Muscle of leg (tissue), 16 donors: ENCODE data around the gene MTFMT. TPM values are rescaled to one million over a fixed set of nuclear protein-coding genes. Genes with fewer than 3 reads are reported as not detected.
"Not testable (repeated sequence)": the region's sequence is repeated elsewhere in the genome, so short reads cannot be mapped to it uniquely, and the experiment has no call there.

ENCODE experiments used
- DNase-seq: peaks from one replicate; pipeline ENCODE4 v3.0.0; 2013
- H3K27ac ChIP-seq: one replicate; pipeline ENCODE4 v1.5.1; 2013; ENCODE audit warnings: mild to moderate bottlenecking, low read length, control low read depth
- H3K27me3 ChIP-seq: one replicate; pipeline ENCODE4 v1.6.1; 2013; ENCODE audit warnings: low read length; ENCODE audit not compliant: control insufficient read depth, insufficient read depth
- H3K36me3 ChIP-seq: one replicate; pipeline ENCODE4 v1.6.1; 2013; ENCODE audit warnings: low read length; ENCODE audit not compliant: control insufficient read depth, insufficient read depth
- H3K4me1 ChIP-seq: one replicate; pipeline ENCODE4 v1.6.1; 2013; ENCODE audit warnings: low read length; ENCODE audit not compliant: control insufficient read depth, insufficient read depth
- H3K4me3 ChIP-seq: one replicate; pipeline ENCODE4 v1.5.1; 2013; ENCODE audit warnings: low read length, control low read depth
- H3K9me3 ChIP-seq: replicated peaks from 2 replicates; pipeline ENCODE4 v1.6.1; 2013; ENCODE audit warnings: low read depth, low read length; ENCODE audit not compliant: control insufficient read depth
- WGBS: methylation state at CpG from one replicate; pipeline ENCODE4 v1.1.5; 2013; ENCODE audit warnings: missing lambda C conversion rate; ENCODE audit not compliant: insufficient coverage; 5-methylcytosine and 5-hydroxymethylcytosine counted together
- long read RNA-seq, 11 donors: transcript quantifications; one replicate each; lab custom pipeline, GENCODE V29; 2026
- polyA plus RNA-seq, 8 donors: library from polyadenylated mRNA; unstranded; fragments of 120-200 nt; gene quantifications; one replicate each; pipeline versions ENCODE4 v1.2.1 to v1.2.3, GENCODE V29; 2013; ENCODE audit warnings: inconsistent platforms in 1 of 8, low replicate concordance in 1 of 8; ENCODE audit not compliant: insufficient read length in 8 of 8, insufficient read depth in 1 of 8
- total RNA-seq: library from RNA; stranded (reverse); fragments of 120-200 nt; gene quantifications from one replicate; pipeline ENCODE4 v1.2.4, GENCODE V29; 2013

MTFMT gene
- total RNA-seq: 9.7 TPM
- 10 to 100 TPM in 1 of 8 donors, 1 to 10 TPM in 7; 7.9 to 11.2 (median 9.3) TPM for polyA plus RNA-seq
- long read RNA-seq, donor 1, partial matches to known transcripts: 0 of 2 reads
- long read RNA-seq, donor 1, other reads (novel, unspliced or antisense): 0 of 2 reads
- long read RNA-seq, donor 2: 0 reads
- long read RNA-seq, donor 3, transcript MTFMT-205 (2 exons, 421 nt): major isoform, 6 of 9 reads
- long read RNA-seq, donor 3, partial matches to known transcripts: 0 of 9 reads
- long read RNA-seq, donor 3, other reads (novel, unspliced or antisense): 0 of 9 reads
- long read RNA-seq, donor 4, partial matches to known transcripts: 0 of 2 reads
- long read RNA-seq, donor 4, other reads (novel, unspliced or antisense): 0 of 2 reads
- long read RNA-seq, donor 5, transcript MTFMT-201 (9 exons, 2,734 nt): major isoform, 8 of 10 reads
- long read RNA-seq, donor 5, partial matches to known transcripts: 0 of 10 reads
- long read RNA-seq, donor 5, other reads (novel, unspliced or antisense): 0 of 10 reads
- long read RNA-seq, donor 6, transcript MTFMT-205 (2 exons, 421 nt): major isoform, 5 of 9 reads
- long read RNA-seq, donor 6, partial matches to known transcripts: 0 of 9 reads
- long read RNA-seq, donor 6, other reads (novel, unspliced or antisense): 0 of 9 reads
- long read RNA-seq, donor 7, transcript MTFMT-201 (9 exons, 2,734 nt): major isoform, 5 of 6 reads
- long read RNA-seq, donor 7, partial matches to known transcripts: 0 of 6 reads
- long read RNA-seq, donor 7, other reads (novel, unspliced or antisense): 0 of 6 reads
- long read RNA-seq, donor 8, partial matches to known transcripts: 0 of 3 reads
- long read RNA-seq, donor 8, other reads (novel, unspliced or antisense): 0 of 3 reads
- long read RNA-seq, donor 9, partial matches to known transcripts: 0 of 4 reads
- long read RNA-seq, donor 9, other reads (novel, unspliced or antisense): 0 of 4 reads
- long read RNA-seq, donor 10, transcript MTFMT-201 (9 exons, 2,734 nt): major isoform, 8 of 12 reads
- long read RNA-seq, donor 10, partial matches to known transcripts: 0 of 12 reads
- long read RNA-seq, donor 10, other reads (novel, unspliced or antisense): 0 of 12 reads
- long read RNA-seq, donor 11, transcript MTFMT-201 (9 exons, 2,734 nt): major isoform, 5 of 13 reads
- long read RNA-seq, donor 11, partial matches to known transcripts: 8 of 13 reads
- long read RNA-seq, donor 11, other reads (novel, unspliced or antisense): 0 of 13 reads

- Histone ChIP-seq H3K27ac (no peak within 1 kb of the TSS), H3K4me1 (peaks cover 9% of the 10 kb centered on the region), H3K9me3 (no peaks in the 10 kb centered on the region), H3K27me3 (peaks cover 3% of the 10 kb centered on the region), H3K4me3 (peak within 1 kb of the TSS; percentile 73), H3K36me3 (peaks cover 18% of the 10 kb centered on the region)
- WGBS: under 1% methylated on average over 61 of the region's 73 CpGs
- DNase-seq: peak; percentile 92
These were observed at the start of gene MTFMT for GRCh38 chr15:65028921-65029735. Gene MTFMT, minus strand, starts transcription at chr15:65029639. Its CDS starts 26 bp downstream, at chr15:65029613.

GRCh38 chr15:65077981-65078352, 48.5 kb upstream of the MTFMT start:
- Histone ChIP-seq H3K4me3 (no peak overlapping the region), H3K4me1 (peaks cover 31% of the 10 kb centered on the region)
- 6% methylated on average over 21 of the region's 24 CpGs for WGBS

DNA sequence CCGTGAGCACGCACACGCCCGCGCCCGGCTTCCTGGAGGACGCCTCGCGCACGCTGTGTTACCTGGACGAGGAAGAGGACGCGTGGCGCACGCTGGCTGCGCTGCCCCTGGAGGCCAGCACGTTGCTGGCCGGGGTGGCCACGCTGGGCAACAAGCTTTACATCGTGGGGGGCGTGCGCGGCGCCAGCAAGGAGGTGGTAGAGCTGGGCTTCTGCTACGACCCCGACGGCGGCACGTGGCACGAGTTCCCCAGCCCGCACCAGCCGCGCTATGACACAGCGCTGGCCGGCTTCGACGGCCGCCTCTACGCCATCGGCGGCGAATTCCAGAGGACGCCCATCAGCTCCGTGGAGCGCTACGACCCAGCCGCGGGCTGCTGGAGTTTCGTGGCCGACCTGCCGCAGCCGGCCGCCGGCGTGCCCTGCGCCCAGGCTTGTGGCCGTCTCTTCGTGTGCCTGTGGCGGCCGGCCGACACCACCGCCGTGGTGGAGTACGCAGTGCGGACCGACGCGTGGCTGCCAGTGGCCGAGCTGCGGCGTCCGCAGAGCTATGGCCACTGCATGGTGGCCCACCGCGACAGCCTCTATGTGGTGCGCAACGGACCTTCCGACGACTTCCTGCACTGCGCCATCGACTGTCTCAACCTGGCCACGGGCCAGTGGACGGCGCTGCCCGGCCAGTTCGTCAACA, 48.0 kb upstream of the MTFMT start:
- Histone ChIP-seq H3K4me1 (peaks cover 28% of the 10 kb centered on the region), H3K36me3 (no peaks in the 10 kb centered on the region), H3K27me3 (peaks cover 22% of the 10 kb centered on the region), H3K4me3 (no peak overlapping the region), H3K27ac (no peak overlapping the region), H3K9me3 (no peaks in the 10 kb centered on the region)
- WGBS: 54% methylated on average over 85 of the region's 85 CpGs
- DNase-seq: no peak

More at GRCh38 chr15:65077981-65078352, 48.5 kb upstream of the MTFMT start:
- peak; percentile 68 for DNase-seq
- Histone ChIP-seq H3K36me3 (no peaks in the 10 kb centered on the region), H3K27me3 (peaks cover 23% of the 10 kb centered on the region), H3K27ac (no peak overlapping the region), H3K9me3 (no peaks in the 10 kb centered on the region)

DNA sequence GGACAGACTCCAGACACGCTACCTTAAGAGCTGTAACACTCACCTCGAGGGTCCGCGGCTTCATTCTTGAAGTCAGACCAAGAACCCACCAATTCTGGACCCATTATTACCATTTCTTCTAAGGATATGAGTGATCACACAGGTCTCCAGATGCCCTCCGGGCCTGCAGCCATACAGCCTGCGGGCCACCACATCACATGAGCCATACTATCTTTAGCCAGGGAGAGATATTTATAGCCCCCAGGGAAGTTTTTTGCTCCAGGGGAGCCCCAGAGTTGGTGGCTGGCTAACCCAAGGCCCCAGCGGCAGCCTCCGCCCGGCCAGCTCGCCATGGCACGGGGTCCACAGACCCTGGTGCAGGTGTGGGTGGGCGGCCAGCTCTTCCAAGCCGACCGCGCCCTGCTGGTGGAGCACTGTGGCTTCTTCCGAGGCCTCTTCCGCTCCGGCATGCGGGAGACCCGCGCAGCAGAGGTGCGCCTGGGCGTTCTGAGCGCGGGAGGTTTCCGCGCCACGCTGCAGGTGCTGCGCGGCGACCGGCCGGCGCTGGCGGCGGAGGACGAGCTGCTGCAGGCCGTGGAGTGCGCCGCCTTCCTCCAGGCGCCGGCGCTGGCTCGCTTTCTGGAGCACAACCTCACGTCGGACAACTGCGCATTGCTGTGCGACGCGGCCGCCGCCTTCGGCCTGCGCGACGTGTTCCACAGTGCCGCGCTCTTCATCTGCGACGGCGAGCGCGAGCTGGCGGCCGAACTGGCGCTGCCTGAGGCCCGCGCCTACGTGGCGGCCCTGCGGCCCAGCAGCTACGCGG, 47.2 kb upstream of the MTFMT start, which contains the start of gene KBTBD13:
Gene KBTBD13 (plus strand): TSS at position 261 of the 805 bp plus-strand sequence. CDS start 70 bp downstream, at position 331.
- peak within 1 kb of the TSS; percentile 35 for H3K27ac ChIP-seq

DNA sequence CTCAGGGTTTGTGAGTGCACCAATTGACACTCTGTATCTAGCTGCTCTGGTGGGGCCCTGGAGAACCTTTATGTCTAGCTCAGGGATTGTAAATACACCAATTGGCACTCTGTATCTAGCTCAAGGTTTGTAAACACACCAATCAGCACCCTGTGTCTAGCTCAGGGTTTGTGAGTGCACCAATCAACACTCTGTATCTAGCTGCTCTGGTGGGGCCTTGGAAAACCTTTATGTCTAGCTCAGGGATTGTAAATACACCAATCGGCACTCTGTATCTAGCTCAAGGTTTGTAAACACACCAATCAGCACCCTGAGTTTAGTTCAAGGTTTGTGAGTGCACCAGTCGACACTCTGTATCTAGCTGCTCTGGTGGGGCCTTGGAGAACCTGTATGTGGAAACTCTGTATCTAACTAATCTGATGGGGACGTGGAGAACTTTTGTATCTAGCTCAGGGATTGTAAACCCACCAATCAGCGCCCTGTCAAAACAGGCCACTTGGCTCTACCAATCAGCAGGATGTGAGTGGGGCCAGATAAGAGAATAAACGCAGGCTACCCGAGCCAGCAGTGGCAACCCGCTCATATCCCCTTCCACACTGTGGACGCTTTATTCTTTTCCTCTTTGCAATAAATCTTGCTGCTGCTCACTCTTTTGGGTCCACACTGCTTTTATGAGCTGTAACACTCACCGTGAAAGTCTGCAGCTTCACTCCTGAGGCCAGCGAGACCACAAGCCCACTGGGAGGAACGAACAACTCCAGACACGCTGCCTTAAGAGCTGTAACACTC, 46.4 kb upstream of the MTFMT start:
- Histone ChIP-seq H3K4me1 (peaks cover 31% of the 10 kb centered on the region), H3K27me3 (peaks cover 18% of the 10 kb centered on the region)
- not testable (repeated sequence) for H3K27ac ChIP-seq, DNase-seq, H3K36me3 ChIP-seq, H3K4me3 ChIP-seq, H3K9me3 ChIP-seq
- 39% methylated on average over 6 of the region's 12 CpGs for WGBS

More for the DNA sequence above, 47.2 kb upstream of the MTFMT start, which contains the start of gene KBTBD13:
- H3K27me3 ChIP-seq: peaks cover 18% of the 10 kb centered on the region
- peaks cover 28% of the 10 kb centered on the region for H3K4me1 ChIP-seq
- no peak within 1 kb of the TSS for H3K4me3 ChIP-seq
- DNase-seq: no peak
- no peaks in the 10 kb centered on the region for H3K36me3 ChIP-seq
- no peaks in the 10 kb centered on the region for H3K9me3 ChIP-seq
- WGBS: 65% methylated on average over 71 of the region's 73 CpGs

GRCh38 chr15:65074946-65075345, 45.5 kb upstream of the MTFMT start:
- WGBS: 97% methylated on average over 17 of the region's 22 CpGs
- Histone ChIP-seq H3K27me3 (peaks cover 18% of the 10 kb centered on the region), H3K4me1 (peaks cover 38% of the 10 kb centered on the region)
- H3K9me3 ChIP-seq, H3K27ac ChIP-seq, H3K36me3 ChIP-seq, H3K4me3 ChIP-seq, DNase-seq: not testable (repeated sequence)

DNA sequence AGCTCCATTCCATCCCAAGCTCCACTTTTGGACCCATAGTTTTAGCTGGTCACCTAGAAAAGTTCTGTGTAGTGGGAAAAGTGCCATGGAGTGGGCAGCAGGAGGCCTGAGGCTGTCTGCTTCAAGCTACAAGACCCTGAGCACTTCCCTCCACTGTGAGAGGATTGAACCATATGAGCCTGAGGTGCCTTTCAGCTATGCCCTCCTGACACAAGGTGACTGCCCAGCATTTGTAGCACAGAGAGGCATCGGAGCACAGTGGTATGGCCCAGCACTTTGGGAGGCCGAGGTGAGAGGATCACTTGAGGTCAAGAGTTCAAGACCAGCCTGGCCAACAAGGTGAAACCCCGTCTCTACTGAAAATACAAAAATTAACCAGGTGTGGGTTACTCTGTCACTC, 43.2 kb upstream of the MTFMT start:
- DNase-seq: no peak
- peaks cover 14% of the 10 kb centered on the region for H3K27me3 ChIP-seq
- H3K27ac ChIP-seq: peak overlapping the region; percentile 31
- 100% methylated on average over 2 of the region's 3 CpGs for WGBS
- peaks cover 50% of the 10 kb centered on the region for H3K4me1 ChIP-seq
- H3K4me3 ChIP-seq: no peak overlapping the region
- no peaks in the 10 kb centered on the region for H3K36me3 ChIP-seq
- no peaks in the 10 kb centered on the region for H3K9me3 ChIP-seq

GRCh38 chr15:65072027-65072426, 42.6 kb upstream of the MTFMT start:
- no peaks in the 10 kb centered on the region for H3K9me3 ChIP-seq
- H3K36me3 ChIP-seq: no peaks in the 10 kb centered on the region
- peaks cover 16% of the 10 kb centered on the region for H3K27me3 ChIP-seq
- peaks cover 55% of the 10 kb centered on the region for H3K4me1 ChIP-seq
- WGBS: no CpG with 5 or more reads among the region's 1 CpG
- H3K4me3 ChIP-seq: no peak overlapping the region
- DNase-seq: peak; percentile 85
- H3K27ac ChIP-seq: peak overlapping the region; percentile 69
